Muscle layer of colon (tissue), 2 donors: ENCODE data around the gene CRYL1.

Source experiments
- H3K27ac ChIP-seq: one replicate; pipeline ENCODE4 v1.7.0; 2013; ENCODE audit warnings: low read depth, mild to moderate bottlenecking, low read length, moderate library complexity
- H3K27me3 ChIP-seq, 2 donors: one replicate each; pipeline ENCODE4 v1.7.0; 2013; ENCODE audit warnings: low read length in 2 of 2, mild to moderate bottlenecking in 2 of 2; ENCODE audit not compliant: insufficient read depth in 2 of 2, control insufficient read depth in 1 of 2
- H3K36me3 ChIP-seq: one replicate; pipeline ENCODE4 v1.7.0; 2013; ENCODE audit warnings: mild to moderate bottlenecking, low read length; ENCODE audit not compliant: insufficient read depth
- H3K4me1 ChIP-seq: one replicate; pipeline ENCODE4 v1.7.0; 2013; ENCODE audit warnings: mild to moderate bottlenecking, low read length; ENCODE audit not compliant: insufficient read depth
- H3K4me3 ChIP-seq, 2 donors: one replicate each; pipeline ENCODE4 v1.7.0; 2013; ENCODE audit warnings: low read length in 2 of 2, low read depth in 1 of 2, mild to moderate bottlenecking in 1 of 2, moderate library complexity in 1 of 2
- H3K9ac ChIP-seq: one replicate; pipeline ENCODE4 v1.7.0; 2013; ENCODE audit warnings: low read length
- H3K9me3 ChIP-seq: one replicate; pipeline ENCODE4 v1.7.0; 2013; ENCODE audit warnings: mild to moderate bottlenecking, low read length
- donor health status: abdominal sarcoma.
- donor health status: Adenocarcinoma of cecum.

The CRYL1 gene

GRCh38 chr13:20428666-20429644 lies 96.7 kb downstream of the CRYL1 start:
- Histone ChIP-seq H3K9me3 (no peaks in the 10 kb centered on the region), H3K9ac (no peak overlapping the region), H3K4me1 (peaks cover 8% of the 10 kb centered on the region), H3K27ac (no peak overlapping the region), H3K4me3 (no peak overlapping the region), H3K27me3 (no peaks in the 10 kb centered on the region), H3K36me3 (peaks cover 9% of the 10 kb centered on the region)

GRCh38 chr13:20426766-20427448 lies 98.8 kb downstream of the CRYL1 start:
- Histone ChIP-seq H3K9ac (no peak overlapping the region), H3K27ac (no peak overlapping the region), H3K9me3 (no peaks in the 10 kb centered on the region), H3K36me3 (peaks cover 9% of the 10 kb centered on the region), H3K4me3 (no peak overlapping the region), H3K27me3 (no peaks in the 10 kb centered on the region), H3K4me1 (peaks cover 8% of the 10 kb centered on the region)

GRCh38 chr13:20425819-20426219 lies 99.8 kb downstream of the CRYL1 start:
- peaks cover 8% of the 10 kb centered on the region for H3K4me1 ChIP-seq
- H3K9ac ChIP-seq, result no peak overlapping the region
- H3K36me3 ChIP-seq, result peaks cover 4% of the 10 kb centered on the region
- H3K27me3 ChIP-seq, result no peaks in the 10 kb centered on the region
- H3K4me3 ChIP-seq, result no peak overlapping the region
- no peak overlapping the region for H3K27ac ChIP-seq
- H3K9me3 ChIP-seq, result no peaks in the 10 kb centered on the region

- Histone ChIP-seq H3K9ac (no peak overlapping the region), H3K4me1 (peaks cover 11% of the 10 kb centered on the region), H3K27ac (no peak overlapping the region), H3K9me3 (no peaks in the 10 kb centered on the region), H3K4me3 (no peak overlapping the region), H3K36me3 (no peaks in the 10 kb centered on the region), H3K27me3 (no peaks in the 10 kb centered on the region)
These were observed 100.7 kb downstream of the CRYL1 start for GRCh38 chr13:20424949-20425348.

GRCh38 chr13:20424559-20424852 lies 101.2 kb downstream of the CRYL1 start:
- Histone ChIP-seq H3K9ac (no peak overlapping the region), H3K4me3 (no peak overlapping the region)

GRCh38 chr13:20422362-20422761 lies 103.3 kb downstream of the CRYL1 start:
- no peaks in the 10 kb centered on the region for H3K27me3 ChIP-seq
- H3K36me3 ChIP-seq, result no peaks in the 10 kb centered on the region
- H3K4me1 ChIP-seq, result peaks cover 11% of the 10 kb centered on the region
- no peak overlapping the region for H3K9ac ChIP-seq
- H3K27ac ChIP-seq, result no peak overlapping the region
- H3K9me3 ChIP-seq, result no peaks in the 10 kb centered on the region
- H3K4me3 ChIP-seq, result no peak overlapping the region

More at GRCh38 chr13:20424559-20424852, 101.2 kb downstream of the CRYL1 start:
- no peaks in the 10 kb centered on the region for H3K9me3 ChIP-seq
- H3K27me3 ChIP-seq, result no peaks in the 10 kb centered on the region
- H3K27ac ChIP-seq, result no peak overlapping the region
- H3K4me1 ChIP-seq, result peaks cover 11% of the 10 kb centered on the region
- no peaks in the 10 kb centered on the region for H3K36me3 ChIP-seq

GRCh38 chr13:20420938-20421337 lies 104.7 kb downstream of the CRYL1 start:
- Histone ChIP-seq H3K4me1 (peaks cover 11% of the 10 kb centered on the region), H3K27me3 (no peaks in the 10 kb centered on the region), H3K9ac (no peak overlapping the region), H3K36me3 (no peaks in the 10 kb centered on the region), H3K27ac (no peak overlapping the region), H3K4me3 (no peak overlapping the region), H3K9me3 (no peaks in the 10 kb centered on the region)

- no peak overlapping the region for H3K4me3 ChIP-seq
- no peak overlapping the region for H3K27ac ChIP-seq
- H3K4me1 ChIP-seq, result peaks cover 3% of the 10 kb centered on the region
- no peaks in the 10 kb centered on the region for H3K36me3 ChIP-seq
- no peaks in the 10 kb centered on the region for H3K9me3 ChIP-seq
- no peak overlapping the region for H3K9ac ChIP-seq
- no peaks in the 10 kb centered on the region for H3K27me3 ChIP-seq
These were observed 106.7 kb downstream of the CRYL1 start for GRCh38 chr13:20418953-20419352.

- Histone ChIP-seq H3K27ac (no peak overlapping the region), H3K9ac (no peak overlapping the region), H3K4me3 (no peak overlapping the region), H3K27me3 (no peaks in the 10 kb centered on the region), H3K4me1 (peaks cover 3% of the 10 kb centered on the region), H3K36me3 (no peaks in the 10 kb centered on the region), H3K9me3 (no peaks in the 10 kb centered on the region)
These were observed 109.4 kb downstream of the CRYL1 start for GRCh38 chr13:20416223-20416745.

- no peak overlapping the region for H3K27ac ChIP-seq
- no peaks in the 10 kb centered on the region for H3K27me3 ChIP-seq
- no peaks in the 10 kb centered on the region for H3K36me3 ChIP-seq
- no peak overlapping the region for H3K4me3 ChIP-seq
- H3K4me1 ChIP-seq, result peaks cover 3% of the 10 kb centered on the region
- H3K9ac ChIP-seq, result no peak overlapping the region
- H3K9me3 ChIP-seq, result no peaks in the 10 kb centered on the region
These were observed 110.0 kb downstream of the CRYL1 start for GRCh38 chr13:20415694-20416107.

GRCh38 chr13:20415306-20415679 lies 110.4 kb downstream of the CRYL1 start:
- H3K9me3 ChIP-seq, result no peaks in the 10 kb centered on the region
- no peak overlapping the region for H3K27ac ChIP-seq
- peaks cover 2% of the 10 kb centered on the region for H3K4me1 ChIP-seq
- no peak overlapping the region for H3K4me3 ChIP-seq
- H3K9ac ChIP-seq, result no peak overlapping the region
- no peaks in the 10 kb centered on the region for H3K27me3 ChIP-seq
- H3K36me3 ChIP-seq, result no peaks in the 10 kb centered on the region
